ACHN (cell line): Measurements from ENCODE around the gene CDKN2AIP.
"Not testable (repeated sequence)": the region's sequence is repeated elsewhere in the genome, so short reads cannot be mapped to it uniquely, and the experiment has no call there.

Source experiments
- DNase-seq: peaks from one replicate; pipeline ENCODE4 v3.0.0-alpha.2; 2015
- in situ Hi-C: cut with HindIII; loops from 2 replicates; pipeline ENCODE4 v1.10.0; 2017; ENCODE audit warnings: low sequenced_read_pairs, low pct_ligation_motif_present, low pct_unique_long_range_greater_than_20kb

CDKN2AIP gene

DNA sequence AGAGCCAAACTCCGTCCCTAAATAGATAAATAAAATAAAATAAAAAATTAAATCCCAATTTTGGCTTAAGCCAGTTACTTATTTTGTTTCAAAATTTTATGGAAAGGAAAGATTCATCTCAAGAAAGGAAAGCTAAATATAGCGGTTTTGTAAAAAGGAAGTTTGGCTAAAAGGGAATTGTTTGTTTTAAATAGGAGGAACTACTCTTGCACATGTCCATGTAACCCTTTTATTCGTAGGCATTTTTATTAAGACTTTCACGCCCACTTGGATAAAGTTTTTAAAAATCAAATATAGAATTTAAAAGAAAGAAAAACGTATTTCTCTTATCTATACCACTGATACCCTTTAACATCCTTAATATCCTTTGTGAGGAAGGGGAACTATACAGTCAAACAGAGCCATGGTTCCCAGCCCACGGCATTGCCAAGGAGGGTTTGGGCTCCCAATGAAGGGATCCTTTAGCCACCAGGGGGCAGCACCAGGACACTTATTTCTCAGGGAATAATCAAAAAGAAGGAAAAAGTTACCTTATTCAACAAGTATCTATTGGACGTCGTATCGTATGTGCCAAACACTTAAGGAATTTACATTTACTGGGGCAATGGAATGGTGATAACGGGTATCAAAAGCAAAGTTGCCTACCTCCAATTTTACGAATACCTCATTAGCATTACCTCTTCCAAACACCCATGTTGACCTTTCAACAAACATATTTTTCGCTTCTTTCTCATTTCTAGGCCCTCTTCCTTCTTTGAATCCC lies 27.7 kb downstream of the CDKN2AIP start:
- in situ Hi-C loops: no loop called here
- peak; percentile 73 for DNase-seq

DNA sequence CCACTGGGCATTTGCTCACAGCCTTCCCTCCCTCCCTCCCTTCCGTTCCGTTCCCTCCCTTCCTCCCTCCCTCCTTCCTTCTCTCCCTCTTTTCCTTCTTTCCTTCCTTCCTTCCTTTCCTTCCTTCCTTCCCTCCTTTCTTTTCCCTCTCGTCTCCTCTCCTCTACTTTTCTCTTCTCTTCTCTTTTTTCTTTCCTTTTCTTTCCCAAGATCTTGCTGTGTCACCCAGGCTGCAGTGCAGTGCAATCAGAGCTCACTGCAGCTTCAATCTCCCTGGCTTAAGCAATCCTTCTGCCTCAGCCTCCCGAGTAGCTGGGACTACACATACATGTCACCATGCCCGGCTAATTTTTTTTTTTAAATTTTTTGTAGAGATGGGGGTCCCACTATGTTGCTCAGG lies 33.7 kb downstream of the CDKN2AIP start:
- no peak for DNase-seq
- in situ Hi-C loops: no loop called here

DNA sequence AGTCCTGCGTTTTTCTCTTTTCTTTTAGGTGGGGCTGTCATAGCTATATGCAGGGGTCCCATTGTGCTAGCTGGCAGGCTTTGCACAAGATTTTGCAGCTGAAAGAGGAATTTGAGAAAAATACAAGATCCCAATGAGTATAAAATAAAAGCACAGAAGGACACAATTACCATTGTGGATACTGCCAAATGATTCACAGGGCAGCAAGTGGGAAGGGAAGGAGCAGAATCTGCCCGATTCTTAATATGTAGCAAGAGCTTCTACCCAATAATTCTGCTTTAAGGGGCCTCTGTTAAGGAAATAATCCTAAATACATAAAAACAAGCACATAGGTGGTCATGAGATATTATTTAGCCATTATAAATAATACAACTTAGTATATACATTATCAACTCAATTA lies 34.5 kb downstream of the CDKN2AIP start:
- in situ Hi-C loops: no loop called here
- DNase-seq: no peak

DNA sequence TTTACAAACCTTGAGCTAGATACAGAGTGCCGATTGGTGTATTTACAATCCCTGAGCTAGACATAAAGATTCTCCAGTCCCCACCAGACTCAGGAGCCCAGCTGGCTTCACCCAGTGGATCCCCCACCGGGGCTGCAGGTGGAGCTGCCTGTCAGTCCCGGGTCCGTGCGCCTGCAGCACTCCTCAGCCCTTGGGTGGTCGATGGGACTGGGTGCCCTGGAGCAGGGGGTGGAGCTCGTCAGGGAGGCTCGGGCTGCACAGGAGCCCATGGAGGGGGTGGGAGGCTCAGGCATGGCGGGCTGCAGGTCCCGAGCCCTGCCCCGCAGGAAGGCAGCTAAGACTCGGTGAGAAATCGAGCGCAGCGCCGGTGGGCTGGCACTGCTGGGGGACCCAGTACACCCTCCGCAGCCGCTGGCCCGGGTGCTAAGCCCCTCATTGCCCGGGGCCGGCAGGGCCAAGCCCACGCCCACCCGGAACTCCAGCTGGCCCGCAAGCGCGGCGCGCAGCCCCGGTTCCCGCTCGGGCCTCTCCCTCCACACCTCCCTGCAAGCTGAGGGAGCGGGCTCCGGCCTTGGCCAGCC lies 38.2 kb downstream of the CDKN2AIP start:
- DNase-seq, in situ Hi-C loops: not testable (repeated sequence)

GRCh38 chr4:183483997-183484396 lies 39.6 kb downstream of the CDKN2AIP start:
- in situ Hi-C loops: no loop called here

DNA sequence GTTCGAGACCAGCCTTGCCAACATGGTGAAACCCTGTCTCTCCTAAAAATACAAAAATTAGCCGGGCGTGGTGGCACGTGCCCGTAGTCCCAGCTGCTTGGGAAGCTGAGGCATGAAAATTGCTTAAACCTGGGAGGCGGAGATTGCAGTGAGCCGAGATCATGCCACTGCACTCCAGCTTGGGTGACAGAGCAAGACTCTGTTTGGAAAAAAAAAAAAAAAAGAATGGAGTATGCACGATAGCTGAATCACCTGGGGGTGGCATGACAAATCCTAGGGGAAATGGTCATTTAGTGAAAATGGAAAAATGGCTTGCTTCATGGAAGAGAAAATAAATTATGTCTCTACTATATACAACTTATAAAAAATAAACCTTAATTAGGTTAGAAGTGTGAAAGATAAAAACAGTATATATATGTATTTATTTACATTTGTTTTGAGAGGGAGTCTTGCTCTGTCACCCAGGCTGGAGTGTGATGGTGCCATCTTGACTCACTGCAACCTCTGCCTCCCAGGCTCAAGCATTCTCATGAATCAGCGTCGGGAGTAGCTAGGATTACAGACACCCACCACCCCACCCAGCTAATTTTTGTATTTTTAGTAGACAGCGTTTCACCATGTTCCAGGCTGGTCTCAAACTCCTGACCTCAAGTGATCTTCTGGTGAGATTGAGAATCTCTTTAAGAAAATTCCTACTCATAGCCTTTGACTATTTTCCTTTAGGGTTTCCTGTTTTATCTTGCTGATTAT lies 41.1 kb downstream of the CDKN2AIP start:
- no peak for DNase-seq
- in situ Hi-C loops: no loop called here

More at GRCh38 chr4:183483997-183484396, 39.6 kb downstream of the CDKN2AIP start:
- no peak for DNase-seq

DNA sequence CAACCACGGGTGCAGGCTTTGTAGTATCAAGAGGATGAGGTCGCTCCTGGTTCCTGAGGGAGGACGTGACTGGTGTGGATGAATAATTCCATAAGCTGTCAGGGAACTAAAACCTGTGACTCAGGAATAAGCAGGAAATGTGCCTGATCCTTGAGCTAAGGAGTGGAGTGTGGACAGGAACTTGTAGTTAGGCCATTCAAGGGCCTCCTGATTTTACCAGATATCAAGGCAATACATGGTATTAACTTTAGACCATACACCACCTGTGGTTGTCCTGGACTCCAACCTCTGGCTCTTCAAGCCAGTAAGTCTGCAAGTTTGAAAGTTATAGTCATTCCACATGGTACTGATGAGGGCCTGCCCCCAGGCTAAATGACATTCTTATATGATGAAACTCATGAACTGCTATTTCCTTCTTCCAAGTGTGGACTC lies 48.4 kb downstream of the CDKN2AIP start:
- in situ Hi-C loops: no loop called here
- no peak for DNase-seq

DNA sequence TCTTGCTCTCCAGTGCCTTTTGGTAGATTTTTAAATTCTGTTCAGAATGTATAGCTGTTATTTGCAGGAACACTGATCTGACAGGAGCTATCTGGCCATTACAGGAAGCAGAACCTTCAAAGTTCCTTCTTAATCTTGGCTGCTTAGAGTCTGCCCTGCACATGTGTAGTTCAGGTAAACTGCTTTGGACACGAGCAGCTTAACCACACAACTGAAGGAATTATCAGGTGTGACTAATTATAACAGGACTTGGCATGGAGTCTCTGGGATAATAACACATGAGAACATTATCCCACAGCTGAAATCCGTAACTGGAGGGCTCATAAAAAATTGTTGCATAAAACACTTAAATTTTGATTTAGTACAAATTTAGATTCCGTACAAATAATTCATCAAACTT lies 48.8 kb downstream of the CDKN2AIP start:
- DNase-seq: no peak
- in situ Hi-C loops: no loop called here

DNA sequence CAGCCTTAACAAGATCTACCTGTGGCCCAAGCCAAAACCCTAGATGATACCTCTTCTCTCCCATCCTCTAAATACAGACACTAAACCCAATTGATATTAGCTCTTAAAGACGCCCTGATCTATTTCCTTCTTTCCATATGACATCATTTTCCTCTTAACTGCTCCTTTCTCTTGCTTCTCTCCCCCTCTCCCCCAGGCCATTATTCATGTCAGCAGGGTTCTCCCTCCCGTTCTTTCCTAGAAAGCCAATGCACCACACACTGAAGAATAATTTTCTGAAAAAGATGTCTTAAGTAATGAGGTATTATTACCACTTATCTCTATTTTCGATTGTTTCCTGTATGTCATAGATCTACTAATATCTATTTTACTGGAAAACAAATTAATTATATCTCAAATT lies 50.7 kb downstream of the CDKN2AIP start:
- in situ Hi-C loops: no loop called here

More for the DNA sequence above, 50.7 kb downstream of the CDKN2AIP start:
- DNase-seq: no peak
